ENCODE measurements around the gene MED20. TPM values are rescaled to one million over a fixed set of nuclear protein-coding genes. Genes with fewer than 3 reads are reported as not detected.

The MED20 gene
- total and polyA plus RNA-seq, 2 of the 4 experiments (the other 2 are of a cell fraction): 24.8 to 38.2 TPM

- TF ChIP-seq BHLHE40 (IDR thresholded peaks at IDR 0.05; ENCODE audit: low read depth, low read length): peak; percentile 28; the same call in 1 of the 2 replicates
- no peak for TF ChIP-seq RFX5 (IDR thresholded peaks at IDR 0.05; ENCODE audit: low read depth, low read length)
- TF ChIP-seq SMC3 (IDR thresholded peaks at IDR 0.05; ENCODE audit: low read depth, low read length): no peak
- peak; percentile 62; the same call in 1 of the 2 replicates for TF ChIP-seq MAZ (IDR thresholded peaks at IDR 0.05; ENCODE audit: borderline replicate concordance, low read depth, low read length)
- TF ChIP-seq RAD21 (IDR thresholded peaks at IDR 0.05; ENCODE audit: low read length): no peak
- peak; percentile 78 for TF ChIP-seq POLR2A (IDR thresholded peaks at IDR 0.05; ENCODE audit: low read depth, low read length)
- TF ChIP-seq CHD1 (IDR thresholded peaks at IDR 0.05; ENCODE audit: low read depth, low read length): 0 out of 2 replicates have a peak, but pooled peaks have one; percentile 45
These were observed at the start of gene MED20, which contains the start of gene BYSL (continued) for GRCh38 chr6:41920921-41921711.
